ENCODE data around the gene CDH8. TPM values are rescaled to one million over a fixed set of nuclear protein-coding genes. Genes with fewer than 3 reads are reported as not detected.

The CDH8 gene
- total RNA-seq, 2 experiments from 2014 or later, result not detected

- CTCF ChIA-PET, result no interaction called here
- intact Hi-C loops (cut with micrococcal nuclease), result no loop called here
- Mint-ChIP-seq H3K9me3 (peaks cover 19% of the 10 kb centered on the region), H3K36me3 (ENCODE audit: low read depth) (no peaks in the 10 kb centered on the region), H3K4me3 (no peak overlapping the region), H3K27ac (no peak overlapping the region), H3K4me1 (ENCODE audit: low read depth) (no peaks in the 10 kb centered on the region), H3K27me3 (ENCODE audit: low read depth) (no peaks in the 10 kb centered on the region)
- no peak for DNase-seq
These were observed 164.1 kb downstream of the CDH8 start for GRCh38 chr16:61871837-61872777.

- intact Hi-C loops (cut with micrococcal nuclease), result no loop called here
- no peak overlapping the region for H3K27ac Mint-ChIP-seq
- H3K9me3 Mint-ChIP-seq, result peaks cover 22% of the 10 kb centered on the region
These were observed 173.8 kb downstream of the CDH8 start for GRCh38 chr16:61862221-61863155.

GRCh38 chr16:61858988-61859387 lies 177.2 kb downstream of the CDH8 start:
- intact Hi-C loops (cut with micrococcal nuclease), result no loop called here
- no peaks in the 10 kb centered on the region for H3K27me3 Mint-ChIP-seq (ENCODE audit: low read depth)
- H3K4me3 Mint-ChIP-seq, result no peak overlapping the region
- H3K4me1 Mint-ChIP-seq (ENCODE audit: low read depth), result no peaks in the 10 kb centered on the region
- CTCF ChIA-PET, result no interaction called here
- H3K36me3 Mint-ChIP-seq (ENCODE audit: low read depth), result no peaks in the 10 kb centered on the region
- no peak overlapping the region for H3K27ac Mint-ChIP-seq
- DNase-seq, result no peak
- peaks cover 17% of the 10 kb centered on the region for H3K9me3 Mint-ChIP-seq

More at GRCh38 chr16:61862221-61863155, 173.8 kb downstream of the CDH8 start:
- no peak overlapping the region for H3K4me3 Mint-ChIP-seq
- H3K27me3 Mint-ChIP-seq (ENCODE audit: low read depth), result no peaks in the 10 kb centered on the region
- H3K36me3 Mint-ChIP-seq (ENCODE audit: low read depth), result no peaks in the 10 kb centered on the region
- no peak for DNase-seq
- CTCF ChIA-PET, result no interaction called here
- H3K4me1 Mint-ChIP-seq (ENCODE audit: low read depth), result no peaks in the 10 kb centered on the region

- DNase-seq, result no peak
- H3K36me3 Mint-ChIP-seq (ENCODE audit: low read depth), result no peaks in the 10 kb centered on the region
- no peak overlapping the region for H3K27ac Mint-ChIP-seq
- H3K4me1 Mint-ChIP-seq (ENCODE audit: low read depth), result no peaks in the 10 kb centered on the region
- CTCF ChIA-PET, result no interaction called here
- no peaks in the 10 kb centered on the region for H3K27me3 Mint-ChIP-seq (ENCODE audit: low read depth)
- peaks cover 8% of the 10 kb centered on the region for H3K9me3 Mint-ChIP-seq
- no peak overlapping the region for H3K4me3 Mint-ChIP-seq
- intact Hi-C loops (cut with micrococcal nuclease), result no loop called here
These were observed 193.6 kb downstream of the CDH8 start for GRCh38 chr16:61842666-61843065.

GRCh38 chr16:61836804-61837393 lies 199.3 kb downstream of the CDH8 start:
- intact Hi-C loops (cut with micrococcal nuclease), result no loop called here
- no peak for DNase-seq
- CTCF ChIA-PET, result no interaction called here
- Mint-ChIP-seq H3K9me3 (peaks cover 9% of the 10 kb centered on the region), H3K36me3 (ENCODE audit: low read depth) (no peaks in the 10 kb centered on the region), H3K4me1 (ENCODE audit: low read depth) (no peaks in the 10 kb centered on the region), H3K27ac (no peak overlapping the region), H3K27me3 (ENCODE audit: low read depth) (no peaks in the 10 kb centered on the region), H3K4me3 (no peak overlapping the region)

- no peaks in the 10 kb centered on the region for H3K4me1 Mint-ChIP-seq (ENCODE audit: low read depth)
- H3K27me3 Mint-ChIP-seq (ENCODE audit: low read depth), result no peaks in the 10 kb centered on the region
- H3K4me3 Mint-ChIP-seq, result no peak overlapping the region
- H3K36me3 Mint-ChIP-seq (ENCODE audit: low read depth), result no peaks in the 10 kb centered on the region
- H3K9me3 Mint-ChIP-seq, result peaks cover 5% of the 10 kb centered on the region
- DNase-seq, result no peak
- intact Hi-C loops (cut with micrococcal nuclease), result no loop called here
- CTCF ChIA-PET, result no interaction called here
- no peak overlapping the region for H3K27ac Mint-ChIP-seq
These were observed 202.2 kb downstream of the CDH8 start for GRCh38 chr16:61834082-61834481.

GRCh38 chr16:61831351-61831917 lies 204.8 kb downstream of the CDH8 start:
- no peak for DNase-seq
- Mint-ChIP-seq H3K4me1 (ENCODE audit: low read depth) (no peaks in the 10 kb centered on the region), H3K9me3 (peaks cover 7% of the 10 kb centered on the region), H3K4me3 (no peak overlapping the region), H3K27me3 (ENCODE audit: low read depth) (no peaks in the 10 kb centered on the region), H3K27ac (no peak overlapping the region), H3K36me3 (ENCODE audit: low read depth) (no peaks in the 10 kb centered on the region)
- intact Hi-C loops (cut with micrococcal nuclease), result no loop called here
- CTCF ChIA-PET, result no interaction called here

- no peak overlapping the region for H3K27ac Mint-ChIP-seq
- intact Hi-C loops (cut with micrococcal nuclease), result no loop called here
- CTCF ChIA-PET, result no interaction called here
These were observed 206.6 kb downstream of the CDH8 start for GRCh38 chr16:61829631-61830030.

GRCh38 chr16:61823326-61823725 lies 212.9 kb downstream of the CDH8 start:
- H3K36me3 Mint-ChIP-seq (ENCODE audit: low read depth), result no peaks in the 10 kb centered on the region
- no peak overlapping the region for H3K4me3 Mint-ChIP-seq
- H3K27me3 Mint-ChIP-seq (ENCODE audit: low read depth), result no peaks in the 10 kb centered on the region
- DNase-seq, result no peak
- CTCF ChIA-PET, result no interaction called here
- peaks cover 11% of the 10 kb centered on the region for H3K9me3 Mint-ChIP-seq
- H3K4me1 Mint-ChIP-seq (ENCODE audit: low read depth), result no peaks in the 10 kb centered on the region
- H3K27ac Mint-ChIP-seq, result no peak overlapping the region
- intact Hi-C loops (cut with micrococcal nuclease), result no loop called here

More at GRCh38 chr16:61829631-61830030, 206.6 kb downstream of the CDH8 start:
- Mint-ChIP-seq H3K4me1 (ENCODE audit: low read depth) (no peaks in the 10 kb centered on the region), H3K27me3 (ENCODE audit: low read depth) (no peaks in the 10 kb centered on the region), H3K9me3 (peaks cover 4% of the 10 kb centered on the region), H3K36me3 (ENCODE audit: low read depth) (no peaks in the 10 kb centered on the region), H3K4me3 (no peak overlapping the region)
- no peak for DNase-seq

- Mint-ChIP-seq H3K4me3 (no peak overlapping the region), H3K9me3 (peaks cover 8% of the 10 kb centered on the region), H3K36me3 (ENCODE audit: low read depth) (no peaks in the 10 kb centered on the region), H3K27ac (no peak overlapping the region), H3K4me1 (ENCODE audit: low read depth) (no peaks in the 10 kb centered on the region), H3K27me3 (ENCODE audit: low read depth) (no peaks in the 10 kb centered on the region)
- intact Hi-C loops (cut with micrococcal nuclease), result no loop called here
- CTCF ChIA-PET, result no interaction called here
- no peak for DNase-seq
These were observed 215.4 kb downstream of the CDH8 start for GRCh38 chr16:61820820-61821219.

- no peaks in the 10 kb centered on the region for H3K4me1 Mint-ChIP-seq (ENCODE audit: low read depth)
- CTCF ChIA-PET, result no interaction called here
- H3K36me3 Mint-ChIP-seq (ENCODE audit: low read depth), result no peaks in the 10 kb centered on the region
- intact Hi-C loops (cut with micrococcal nuclease), result no loop called here
- DNase-seq, result no peak
- no peak overlapping the region for H3K27ac Mint-ChIP-seq
- H3K4me3 Mint-ChIP-seq, result no peak overlapping the region
- H3K27me3 Mint-ChIP-seq (ENCODE audit: low read depth), result no peaks in the 10 kb centered on the region
- peaks cover 8% of the 10 kb centered on the region for H3K9me3 Mint-ChIP-seq
These were observed 215.8 kb downstream of the CDH8 start for GRCh38 chr16:61820398-61820797.

- H3K36me3 Mint-ChIP-seq (ENCODE audit: low read depth), result no peaks in the 10 kb centered on the region
- H3K4me3 Mint-ChIP-seq, result no peak overlapping the region
- H3K9me3 Mint-ChIP-seq, result peaks cover 8% of the 10 kb centered on the region
- intact Hi-C loops (cut with micrococcal nuclease), result no loop called here
- no peak overlapping the region for H3K27ac Mint-ChIP-seq
- no peaks in the 10 kb centered on the region for H3K4me1 Mint-ChIP-seq (ENCODE audit: low read depth)
- no peaks in the 10 kb centered on the region for H3K27me3 Mint-ChIP-seq (ENCODE audit: low read depth)
- CTCF ChIA-PET, result no interaction called here
- DNase-seq, result no peak
These were observed 217.4 kb downstream of the CDH8 start for GRCh38 chr16:61818850-61819249.
